Astrocyte (in vitro differentiated cells and primary cell): Measurements from ENCODE around the gene SHC4.
"Not testable (repeated sequence)": the region's sequence is repeated elsewhere in the genome, so short reads cannot be mapped to it uniquely, and the experiment has no call there.

ENCODE experiments used
- CTCF ChIP-seq: IDR thresholded peaks from 2 replicates; pipeline ENCODE4 v1.5.1; 2011; ENCODE audit warnings: low read depth, mild to moderate bottlenecking, inconsistent platforms, low read length, moderate library complexity; ENCODE audit not compliant: insufficient read depth
- EZH2 ChIP-seq: IDR thresholded peaks from 2 replicates; pipeline ENCODE4 v1.6.1; 2012; ENCODE audit warnings: mild to moderate bottlenecking, low read length, inconsistent platforms; ENCODE audit not compliant: insufficient read depth

- not testable (repeated sequence) for TF ChIP-seq CTCF, EZH2
Measured at GRCh38 chr15:48854434-48854833, 109.3 kb downstream of the SHC4 start.
